Globus pallidus (tissue), 1 donor: ENCODE measurements around the gene ROBO2.

Experiments
- DNase-seq: peaks from one replicate; pipeline ENCODE4 v3.0.0-alpha.2; 2015; ENCODE audit warnings: low spot score

The ROBO2 gene

DNA sequence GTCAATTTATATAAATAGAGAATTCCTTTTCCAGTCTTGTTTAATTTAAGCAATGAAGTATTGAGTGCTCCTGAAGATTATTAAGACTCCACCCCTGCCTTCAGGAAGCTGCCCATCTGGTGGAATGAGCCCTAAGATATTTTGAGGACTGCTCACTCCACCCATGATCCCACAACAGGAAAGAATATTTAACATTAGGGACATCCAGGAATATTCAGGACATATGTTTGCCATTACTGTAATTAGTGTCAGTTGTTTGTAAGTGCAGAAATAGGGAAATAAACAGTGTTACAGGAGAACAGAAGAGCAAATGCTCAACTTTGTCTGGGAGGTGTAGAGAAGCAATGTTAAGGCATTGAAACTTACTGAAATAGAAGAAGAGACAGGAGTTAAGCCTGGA lies 375.0 kb downstream of the ROBO2 start:
- DNase-seq = no peak

DNA sequence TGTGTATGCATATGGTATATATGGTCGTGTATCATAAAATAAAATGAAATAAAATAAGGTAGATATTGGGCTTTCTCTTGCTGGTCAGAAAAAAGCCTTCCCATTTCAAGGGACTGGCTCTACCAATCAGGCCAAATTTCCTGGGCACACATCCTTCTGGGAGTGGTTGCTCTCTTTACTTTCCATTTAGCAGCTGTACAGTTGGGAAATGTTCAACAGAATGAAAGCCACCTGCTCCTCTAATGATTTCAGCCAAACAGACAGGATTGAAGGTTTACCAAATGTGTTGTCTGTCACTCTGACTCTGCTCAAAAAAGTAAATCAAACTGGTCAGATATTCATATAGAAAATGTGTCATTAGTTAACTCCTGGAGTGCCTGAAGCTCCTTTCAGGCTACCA lies 380.4 kb downstream of the ROBO2 start:
- no peak for DNase-seq

DNA sequence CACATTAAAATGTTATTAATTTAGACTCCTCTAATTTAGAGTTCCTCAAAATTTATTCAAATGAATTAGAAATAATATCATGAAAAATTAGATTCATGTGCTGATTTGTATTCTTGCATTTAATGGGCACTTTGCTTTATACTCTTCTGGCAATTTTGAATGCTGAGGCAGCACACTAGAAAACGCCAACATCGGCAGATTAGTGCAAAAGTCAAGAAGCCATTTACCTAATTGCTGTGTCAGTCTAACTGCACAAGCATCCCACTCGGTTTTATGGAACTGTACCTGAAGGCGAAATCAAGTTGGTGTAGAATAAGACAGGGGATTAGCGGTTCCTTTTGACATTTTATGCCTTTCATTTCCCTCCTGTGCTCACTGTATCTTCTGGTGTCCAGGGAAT lies 382.0 kb downstream of the ROBO2 start:
- DNase-seq = no peak

DNA sequence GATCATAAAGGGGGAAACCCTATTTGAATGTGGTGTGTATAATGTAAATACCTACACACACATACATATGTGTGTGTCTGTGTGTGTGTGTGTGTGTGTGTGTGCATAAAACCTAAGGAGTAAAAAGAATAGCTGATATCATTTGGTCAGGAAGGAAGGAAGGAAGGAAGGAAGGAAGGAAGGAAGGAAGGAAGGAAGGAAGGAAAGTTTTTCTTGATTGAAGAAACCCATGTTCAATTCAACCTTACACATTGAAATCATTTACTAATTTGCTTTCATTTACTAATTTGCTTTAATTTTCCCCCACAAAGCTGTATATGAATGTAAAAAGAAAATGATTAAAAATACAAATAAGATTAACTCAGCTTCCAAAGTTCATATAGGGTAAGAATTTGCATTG lies 386.6 kb downstream of the ROBO2 start:
- DNase-seq = no peak

DNA sequence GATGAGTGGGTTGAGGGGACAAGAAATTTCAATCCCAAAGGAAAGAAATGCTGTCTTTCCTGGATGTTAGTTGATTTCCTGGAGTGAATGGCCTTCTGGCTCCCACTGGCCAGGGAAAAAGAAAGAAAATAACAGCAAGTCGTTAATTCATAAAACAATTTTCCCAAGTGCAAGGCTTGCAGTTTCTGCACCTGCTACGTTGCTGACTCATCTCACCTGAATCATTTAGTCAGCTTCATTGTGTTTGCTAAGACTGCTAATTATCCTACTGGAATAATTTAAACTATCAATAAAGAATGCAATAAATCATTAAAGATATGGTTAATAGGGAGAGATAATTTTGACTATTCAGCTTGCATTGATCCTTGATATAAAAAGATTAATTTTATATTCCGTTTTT lies 387.6 kb downstream of the ROBO2 start:
- no peak for DNase-seq

DNA sequence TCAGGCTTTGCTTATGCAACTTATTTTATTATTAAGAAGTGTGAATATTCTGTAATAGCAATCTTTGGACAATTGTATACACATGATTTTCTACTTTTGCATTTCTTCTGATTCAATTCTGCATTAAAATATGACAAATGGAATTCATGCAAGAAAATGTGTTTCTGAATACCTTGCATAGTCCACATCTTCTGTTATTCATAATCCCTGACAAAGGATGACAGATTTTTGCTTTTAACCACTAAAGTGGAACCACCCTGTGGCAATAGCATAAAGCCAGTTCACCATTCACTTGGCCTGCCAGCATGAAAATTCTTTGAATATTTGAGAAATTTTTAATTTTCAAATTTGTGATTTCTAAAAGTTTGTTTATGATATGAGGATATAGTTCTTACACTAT lies 397.0 kb downstream of the ROBO2 start:
- DNase-seq = no peak

DNA sequence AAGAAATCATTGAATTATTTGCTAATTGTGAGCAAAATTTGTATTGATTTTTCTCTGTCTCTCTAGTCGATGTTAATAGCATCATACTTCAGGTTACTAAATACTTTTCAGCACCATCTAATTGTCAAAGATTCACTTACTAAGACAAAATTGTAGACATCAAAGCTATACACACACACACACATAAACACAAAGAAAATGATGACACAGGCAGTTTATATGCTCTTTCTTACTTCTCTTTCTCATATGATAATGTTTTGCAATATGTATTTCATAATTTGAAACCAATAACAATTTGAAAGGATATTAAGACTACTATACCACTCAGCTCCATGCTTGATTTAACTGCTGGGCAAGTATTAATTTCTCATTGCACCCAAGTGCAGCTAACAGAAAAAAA lies 406.2 kb downstream of the ROBO2 start:
- DNase-seq = no peak

DNA sequence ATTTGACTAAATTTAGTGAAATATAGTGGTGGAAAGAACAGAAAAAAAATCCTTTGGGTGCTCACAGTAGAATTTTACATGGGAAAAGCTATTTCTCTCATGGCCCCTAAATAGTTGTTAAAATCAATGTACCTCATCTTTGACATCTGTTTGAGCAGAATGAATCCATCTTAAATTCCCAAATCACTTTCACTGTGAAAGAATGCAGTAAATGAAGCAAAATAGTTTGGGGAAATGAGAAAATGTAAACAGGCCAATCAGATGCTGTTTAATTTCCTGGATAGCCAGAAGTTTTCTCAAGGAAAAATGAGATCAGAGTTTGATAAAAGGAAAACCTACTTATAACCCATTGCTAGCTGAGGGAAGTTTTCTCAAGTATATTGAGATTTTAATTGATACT lies 406.9 kb downstream of the ROBO2 start:
- DNase-seq = no peak

DNA sequence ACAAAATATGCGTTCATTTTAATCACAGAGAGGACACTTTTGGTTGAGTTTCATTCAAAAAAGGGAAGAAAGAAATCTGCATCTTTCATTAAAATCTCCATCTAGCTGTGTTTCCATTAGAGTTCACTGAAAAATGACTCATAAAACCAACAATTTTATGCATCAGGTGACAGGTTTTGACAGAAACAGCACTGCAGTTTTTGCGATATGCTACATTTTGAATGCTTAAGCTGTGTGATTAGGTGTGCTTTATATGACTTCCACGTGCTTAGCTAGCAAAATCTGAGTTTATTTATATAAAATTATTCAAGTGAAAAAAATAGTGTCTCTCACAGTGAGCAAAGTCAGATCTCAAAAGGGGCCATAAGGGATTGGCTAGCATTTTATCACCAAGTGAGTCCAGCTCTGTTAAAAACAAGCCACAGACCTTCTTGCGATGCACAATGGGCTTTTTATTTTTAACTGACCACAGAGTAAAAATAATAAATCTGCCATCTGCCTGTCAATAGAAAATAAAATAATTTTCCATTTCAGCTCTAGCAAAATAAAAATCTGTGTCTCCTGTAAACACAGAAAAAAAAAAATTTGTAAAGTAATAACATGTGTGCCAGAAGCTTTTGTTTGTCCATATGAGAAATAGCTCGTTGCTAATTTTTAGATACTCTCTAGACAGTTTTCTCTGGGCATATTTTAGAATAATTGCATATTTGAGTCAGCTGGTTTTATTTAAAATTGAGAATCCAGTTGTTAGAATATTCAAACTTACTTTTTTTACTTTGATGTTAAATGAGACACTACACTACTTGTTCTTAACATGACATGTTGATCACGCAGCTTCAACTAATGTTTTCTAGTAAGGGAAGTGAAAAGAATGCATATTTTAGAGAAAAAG lies 409.8 kb downstream of the ROBO2 start:
- DNase-seq = no peak

DNA sequence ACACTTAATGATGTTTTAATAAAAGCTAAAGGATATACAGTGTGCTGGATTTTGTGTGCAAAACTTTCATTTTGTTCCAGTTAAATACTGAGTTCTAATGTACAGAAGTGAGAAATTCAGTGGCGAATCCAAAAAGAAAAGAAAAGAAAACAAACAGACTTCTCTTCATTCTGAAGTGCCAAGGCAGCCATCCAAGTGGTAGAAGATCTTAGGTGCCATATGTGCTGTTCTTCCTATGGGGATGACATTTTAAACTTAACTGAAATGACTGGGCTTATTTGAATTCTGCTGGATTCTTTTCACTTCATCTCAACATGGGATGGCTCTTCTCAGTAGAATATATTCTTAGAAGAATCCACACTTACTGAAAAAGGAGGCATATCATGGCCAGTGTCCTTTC lies 416.5 kb downstream of the ROBO2 start:
- no peak for DNase-seq

DNA sequence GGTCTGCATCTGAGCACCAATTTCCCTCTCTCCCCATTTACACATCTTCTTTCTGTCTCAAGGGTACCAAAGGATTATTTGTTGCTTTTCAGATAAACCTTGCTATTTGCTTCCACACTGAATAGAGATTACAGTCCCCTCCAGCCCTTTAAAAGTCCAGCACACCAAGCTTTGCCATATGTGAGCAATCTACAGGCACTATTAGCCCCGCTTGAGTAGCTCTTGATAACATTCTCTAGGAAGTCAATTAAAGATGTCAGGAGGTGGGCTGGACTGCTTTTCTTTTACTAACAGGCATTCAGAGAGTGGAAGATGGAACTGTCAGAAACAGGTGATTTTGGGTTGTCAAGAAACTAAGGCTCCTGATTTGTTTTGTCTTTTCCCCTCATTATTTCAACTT lies 417.0 kb downstream of the ROBO2 start:
- DNase-seq = no peak

DNA sequence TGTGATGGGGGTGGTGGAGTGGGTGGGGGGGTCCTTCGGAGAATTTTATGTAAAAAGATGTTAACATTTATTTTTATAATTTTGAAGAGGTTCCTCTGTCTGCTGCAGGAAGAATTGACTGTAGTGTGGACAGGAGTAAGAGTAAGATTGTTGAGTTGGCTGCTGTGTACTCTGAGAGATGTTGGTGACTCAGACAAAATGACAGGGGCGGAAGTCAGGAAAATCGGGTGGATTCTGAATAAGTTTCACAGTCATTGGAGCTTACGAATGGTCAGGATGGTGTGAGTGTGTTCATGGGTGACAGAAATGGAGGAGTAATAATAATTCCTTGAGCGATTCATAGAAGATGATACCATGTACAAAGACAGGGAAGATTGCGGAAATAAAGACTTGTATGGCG lies 420.0 kb downstream of the ROBO2 start:
- DNase-seq = no peak

DNA sequence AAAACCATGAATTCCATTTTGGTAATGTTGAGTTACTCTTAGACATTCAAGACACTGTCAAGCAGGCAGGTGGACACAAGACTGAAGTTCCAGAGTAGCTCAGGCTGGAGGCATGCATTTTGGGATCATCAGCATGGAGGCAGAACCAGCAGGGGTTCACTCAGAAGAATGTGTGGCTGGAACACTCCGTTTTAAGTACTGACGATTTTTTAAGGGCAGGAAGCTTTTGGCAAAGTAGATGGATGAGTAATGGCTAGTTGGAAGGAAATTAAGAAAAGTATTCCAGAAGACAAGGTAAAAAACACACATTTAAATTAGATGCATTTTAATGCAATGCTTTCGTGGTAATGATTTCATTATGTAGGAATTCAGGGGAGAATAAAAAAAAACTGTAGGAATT lies 420.4 kb downstream of the ROBO2 start:
- DNase-seq = no peak

DNA sequence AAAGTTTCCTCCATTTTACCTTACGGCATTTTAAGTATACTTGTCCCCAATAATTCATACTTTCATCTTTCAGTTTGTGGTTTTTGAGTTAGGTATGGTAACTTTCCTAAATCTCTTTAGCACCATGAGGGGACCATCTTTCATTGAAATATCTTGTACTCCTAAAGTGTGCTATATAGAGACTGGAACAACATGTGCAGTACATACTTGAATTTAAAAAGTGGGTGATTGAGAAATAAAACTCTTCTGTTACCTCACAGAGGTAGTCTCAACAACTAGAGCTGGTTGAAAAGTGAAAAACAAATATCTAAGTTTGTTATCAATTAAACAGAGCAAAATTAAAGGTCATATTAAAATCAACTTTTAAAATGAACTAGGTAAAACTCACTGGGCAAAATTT lies 423.1 kb downstream of the ROBO2 start:
- DNase-seq = no peak

DNA sequence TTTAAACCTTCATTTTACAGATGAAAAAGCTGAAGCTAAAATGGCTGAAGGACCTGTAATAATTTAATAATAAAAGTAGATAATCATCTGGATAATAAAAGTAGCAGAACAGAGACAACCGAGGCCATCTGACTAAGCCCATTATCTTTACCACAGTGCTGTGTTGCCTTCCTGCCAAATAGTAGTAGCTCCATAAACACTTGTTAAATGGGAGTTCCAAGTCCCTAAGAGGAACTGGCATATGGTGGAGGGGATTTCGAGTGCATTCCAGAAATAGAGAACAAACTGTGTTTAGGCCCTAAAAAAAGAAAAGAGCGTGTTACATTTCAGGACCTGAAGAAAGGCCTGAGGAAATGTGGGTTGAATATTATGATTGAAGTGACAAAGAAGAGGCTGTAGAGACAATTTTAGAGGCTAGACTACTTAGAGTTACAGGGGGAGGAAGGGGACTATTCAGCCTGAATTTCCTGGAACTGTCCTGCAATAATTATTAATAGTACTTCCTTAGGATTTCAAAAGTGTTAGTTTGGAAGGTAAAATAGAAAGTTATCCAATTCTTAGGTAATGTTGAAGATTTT lies 424.3 kb downstream of the ROBO2 start:
- DNase-seq = no peak

DNA sequence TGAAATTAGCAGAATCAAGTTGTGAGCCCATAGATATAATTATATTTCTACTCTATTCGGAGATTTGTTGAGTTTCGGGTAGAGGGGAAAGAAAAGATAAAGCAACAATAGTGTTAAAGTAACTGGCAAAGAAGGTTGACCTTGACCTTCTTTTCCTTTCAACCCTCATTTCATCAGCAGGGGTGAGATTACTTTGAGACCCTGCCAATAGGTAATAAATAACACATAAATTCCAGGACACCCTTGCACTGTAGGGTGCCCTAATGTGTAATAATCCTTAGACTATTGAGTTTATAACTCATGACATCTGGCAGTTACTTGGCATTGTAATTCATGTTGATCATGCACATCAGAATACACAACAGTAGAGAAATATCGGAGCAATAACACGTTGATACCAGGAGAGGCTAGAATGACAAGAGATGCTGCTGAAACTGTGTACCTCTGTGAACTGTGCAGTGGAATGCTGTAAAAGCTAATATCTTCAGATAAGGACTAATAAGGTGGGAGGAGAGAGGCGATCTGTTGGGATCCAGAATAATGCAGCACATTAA lies 426.7 kb downstream of the ROBO2 start:
- no peak for DNase-seq

DNA sequence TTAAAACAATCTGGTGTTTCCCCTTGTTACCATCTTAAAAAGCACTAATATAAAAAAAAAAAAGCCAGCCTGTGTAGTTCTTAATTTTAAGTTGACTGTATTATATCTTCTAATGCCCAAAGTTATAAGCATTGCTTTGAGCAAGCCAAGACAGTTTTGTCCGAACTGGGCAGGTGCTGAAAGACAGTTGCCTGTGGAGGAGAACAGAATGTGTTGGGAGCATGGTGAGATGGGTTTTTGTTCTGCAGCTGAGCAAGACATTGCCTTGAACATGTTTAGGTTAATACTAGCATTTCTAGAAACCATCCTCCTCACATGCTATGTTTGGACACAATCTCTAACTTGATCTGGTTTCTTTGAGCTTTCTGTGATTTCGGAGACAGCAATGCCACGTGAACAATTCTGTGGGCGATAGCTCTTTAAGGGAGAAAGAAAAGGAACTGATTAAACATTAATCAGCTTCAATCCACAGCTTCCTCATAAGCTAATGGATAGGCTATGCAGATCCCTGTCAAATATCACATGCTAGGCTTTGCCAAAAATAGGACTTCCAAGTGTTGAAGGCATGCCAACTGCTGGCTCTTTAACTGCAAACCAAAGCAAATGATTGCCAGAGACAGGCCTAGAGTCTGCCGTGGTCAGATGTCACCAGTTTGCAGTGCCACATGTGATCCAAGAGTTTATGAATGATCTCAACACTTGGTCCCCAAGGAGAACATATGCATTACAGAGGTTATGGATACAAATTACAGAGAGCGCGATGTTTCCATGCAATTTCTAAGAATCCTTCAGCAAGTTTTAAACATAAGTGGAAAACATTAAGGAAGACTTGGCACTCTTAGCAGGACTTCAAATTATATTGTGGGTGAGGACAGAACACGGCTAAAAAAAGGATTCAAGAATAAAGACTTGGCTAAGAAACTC lies 428.1 kb downstream of the ROBO2 start:
- no peak for DNase-seq

DNA sequence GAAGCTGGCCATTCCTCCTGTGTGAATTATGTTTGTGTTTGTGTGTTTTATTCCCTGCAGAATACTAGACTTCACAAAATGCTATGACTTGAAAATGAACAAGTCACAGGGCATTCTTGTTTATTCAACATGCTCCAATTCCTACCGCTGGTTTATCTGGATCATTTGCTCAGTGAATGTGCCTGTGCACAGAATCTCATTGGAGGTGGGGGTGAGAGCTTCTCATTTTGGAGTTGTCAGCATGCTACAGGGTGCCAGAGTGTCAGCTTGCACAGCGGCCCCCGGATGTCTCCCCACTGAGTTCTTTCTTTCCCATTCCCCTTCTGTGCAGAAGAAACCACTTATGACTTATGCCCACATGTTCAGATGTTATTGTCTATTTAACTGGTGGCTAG lies 428.7 kb downstream of the ROBO2 start:
- DNase-seq = no peak

DNA sequence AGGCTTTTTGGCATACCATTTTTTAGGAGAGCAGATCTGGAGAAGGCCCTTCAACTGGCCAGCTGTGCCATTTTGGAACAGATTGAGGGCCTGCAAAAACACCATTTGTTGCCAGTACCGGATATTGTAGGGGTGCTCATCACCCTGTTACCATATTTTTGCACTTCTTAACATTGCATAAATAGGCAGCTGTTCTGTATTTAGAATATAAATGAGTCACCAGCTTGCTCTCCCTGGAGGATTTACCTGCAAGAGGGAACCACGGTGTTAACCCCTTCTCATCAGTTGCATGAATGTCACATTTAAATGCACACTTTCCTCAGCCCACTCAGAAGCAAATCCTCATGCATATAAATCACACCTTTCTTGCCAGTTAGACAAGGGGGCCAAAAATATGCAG lies 435.6 kb downstream of the ROBO2 start:
- no peak for DNase-seq

DNA sequence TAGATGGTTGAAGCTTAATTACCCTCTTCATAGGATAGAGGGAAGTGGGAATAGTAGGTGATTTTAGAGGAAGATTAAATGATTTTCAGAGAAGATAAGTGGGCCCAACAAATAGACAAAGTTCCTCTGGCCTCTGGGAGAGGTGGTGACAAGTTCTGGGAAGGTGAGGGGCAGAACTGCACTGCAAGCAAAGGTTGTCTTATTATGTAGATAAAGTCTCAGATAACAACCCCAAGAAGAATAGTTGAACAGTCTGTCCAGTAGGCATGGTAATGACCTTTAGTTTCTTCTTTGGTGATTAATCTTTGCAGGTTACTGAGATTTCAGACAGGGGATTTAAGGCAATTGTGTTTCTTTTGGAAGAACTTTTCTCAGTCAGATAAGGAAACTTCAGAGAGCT lies 439.1 kb downstream of the ROBO2 start:
- DNase-seq = no peak

DNA sequence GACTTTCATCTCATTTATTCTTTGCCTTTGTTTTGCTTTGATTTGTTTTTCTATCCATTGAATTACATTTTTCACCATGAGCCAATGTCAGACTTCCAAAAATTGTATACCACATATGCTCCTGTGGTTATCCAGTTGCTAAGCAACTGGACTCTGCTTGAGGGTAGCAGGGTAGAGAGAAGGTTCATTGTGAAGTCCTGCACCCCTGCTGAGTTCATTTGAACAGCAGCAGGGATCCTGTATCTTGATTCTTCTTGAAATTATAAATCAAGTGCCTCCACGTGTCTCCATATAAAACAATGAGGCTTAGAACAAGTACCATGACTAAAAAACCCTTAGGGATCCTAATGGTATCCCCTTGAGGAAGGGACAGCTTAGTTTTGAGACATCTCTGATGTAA lies 449.3 kb downstream of the ROBO2 start:
- no peak for DNase-seq

DNA sequence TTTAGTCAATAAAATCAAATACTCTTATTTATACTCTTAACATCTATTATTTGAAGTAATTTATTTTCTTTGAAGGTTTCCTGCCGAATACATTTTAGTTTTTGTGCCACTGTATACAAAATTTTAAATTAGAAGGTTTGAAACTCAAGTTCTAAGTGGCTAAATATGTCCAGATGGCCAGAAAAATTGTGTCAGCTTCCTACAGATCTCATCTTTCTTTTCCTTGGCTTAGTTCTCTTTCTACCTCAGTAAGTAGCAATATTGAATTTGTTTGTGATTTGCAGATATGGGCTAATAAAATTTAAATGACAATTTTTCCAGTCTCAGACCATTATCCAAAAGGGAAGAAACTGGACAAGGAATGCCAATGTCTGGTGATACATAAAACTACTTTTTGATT lies 452.1 kb downstream of the ROBO2 start:
- no peak for DNase-seq

DNA sequence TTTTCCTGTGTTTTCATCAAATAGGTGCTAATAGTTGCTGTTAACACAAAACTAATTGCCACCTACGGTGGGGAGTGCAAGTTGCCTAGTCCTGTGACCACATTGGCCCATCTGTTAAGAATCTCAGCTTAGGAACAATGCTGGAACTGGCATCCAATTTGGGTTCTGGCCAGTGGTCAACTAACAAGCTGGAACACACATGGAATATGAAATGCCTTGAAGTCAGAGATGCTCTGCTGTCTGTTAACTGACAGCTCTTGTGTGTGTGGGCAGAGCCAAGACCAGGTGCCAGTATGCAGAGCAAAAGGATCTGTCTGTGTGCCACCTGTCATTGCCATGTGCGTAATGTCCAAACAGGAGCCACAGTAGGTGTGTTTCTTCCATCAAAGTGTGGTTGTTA lies 460.8 kb downstream of the ROBO2 start:
- no peak for DNase-seq
